PC-9 (cell line): Measurements from ENCODE around the gene SUPT20H. TPM values are rescaled to one million over a fixed set of nuclear protein-coding genes. Genes with fewer than 3 reads are reported as not detected.

Experiments
- BruUV-seq: library from RNA; stranded (reverse); fragments of 400-500 nt; replicated peaks from 2 replicates; lab custom pipeline; 2021; lab: Mats Ljungman, UMichigan
- CTCF ChIA-PET: fragments of 300-600 bp; sonication (Branson Sonifier 250); formaldehyde crosslinking; loops from one replicate; lab custom pipeline; 2022; ENCODE audit warnings: antibody characterized with exemption; lab: Charles Lee
- POLR2A ChIA-PET: fragments of 300-600 bp; sonication (Branson Sonifier 250); formaldehyde crosslinking; loops from one replicate; lab custom pipeline; 2022; ENCODE audit warnings: antibody characterized with exemption; ENCODE audit not compliant: unreplicated experiment; lab: Charles Lee
- DNase-seq, 2 experiments: peaks; one replicate each; pipeline versions ENCODE4 v3.0.0 to v3.0.0-alpha.2; 2015 to 2022; ENCODE audit warnings: mixed read lengths in 1 of 2
- H2AFZ ChIP-seq: fragments of 200-600 bp; sonication (generic); 2 replicates; pipeline ENCODE4 v1.8.1; 2017; ENCODE audit warnings: antibody characterized with exemption
- H3F3A ChIP-seq: fragments of 200-600 bp; sonication (generic); 2 replicates; pipeline ENCODE4 v1.8.1; 2017; ENCODE audit warnings: antibody characterized with exemption, mild to moderate bottlenecking, low read depth; ENCODE audit not compliant: insufficient read depth
- H3K27ac ChIP-seq: fragments of 200-600 bp; sonication (generic); 2 replicates; pipeline ENCODE4 v1.6.1; 2016; ENCODE audit warnings: mixed run types
- H3K27me3 ChIP-seq: fragments of 200-600 bp; sonication (generic); 2 replicates; pipeline ENCODE4 v1.6.1; 2016; ENCODE audit warnings: low read depth, mixed run types; ENCODE audit not compliant: insufficient read depth
- H3K36me3 ChIP-seq: fragments of 200-600 bp; sonication (generic); 2 replicates; pipeline ENCODE4 v1.6.1; 2016; ENCODE audit warnings: low read depth, mixed run types
- H3K4me1 ChIP-seq: fragments of 200-600 bp; sonication (generic); replicated peaks from 2 replicates; pipeline ENCODE4 v1.6.1; 2016; ENCODE audit warnings: mixed run types; ENCODE audit not compliant: insufficient read depth
- H3K4me2 ChIP-seq: fragments of 200-600 bp; sonication (generic); 2 replicates; pipeline ENCODE4 v1.6.1; 2017; ENCODE audit warnings: mixed run types
- H3K4me3 ChIP-seq: fragments of 200-600 bp; sonication (generic); 2 replicates; pipeline ENCODE4 v1.6.1; 2016; ENCODE audit warnings: mixed run types
- H3K79me2 ChIP-seq: fragments of 200-600 bp; sonication (generic); 2 replicates; pipeline ENCODE4 v1.6.1; 2017; ENCODE audit warnings: low read depth, mixed run types
- H3K9me2 ChIP-seq: fragments of 200-600 bp; sonication (generic); 2 replicates; pipeline ENCODE4 v1.8.1; 2017; ENCODE audit warnings: mild to moderate bottlenecking; ENCODE audit not compliant: insufficient read depth
- H3K9me3 ChIP-seq: fragments of 200-600 bp; sonication (generic); 2 replicates; pipeline ENCODE4 v1.8.1; 2016; ENCODE audit warnings: low read depth; ENCODE audit not compliant: insufficient read depth
- H4K20me1 ChIP-seq: fragments of 200-600 bp; sonication (generic); 2 replicates; pipeline ENCODE4 v1.8.1; 2017; ENCODE audit not compliant: insufficient read depth
- CTCF ChIP-seq: fragments of 200-600 bp; sonication (generic); conservative IDR thresholded peaks from 2 replicates; pipeline ENCODE4 v1.6.1; 2017; ENCODE audit warnings: mixed run types, antibody characterized with exemption, mild to moderate bottlenecking, moderate library complexity
- EZH2 ChIP-seq: fragments of 200-600 bp; sonication (generic); IDR thresholded peaks from 2 replicates; pipeline ENCODE4 v1.8.0; 2017; ENCODE audit warnings: antibody characterized with exemption, low read depth
- intact Hi-C: fragments of 100-400 bp; cut with micrococcal nuclease; formaldehyde crosslinking; loops from one replicate; pipeline ENCODE4 v1.10.0; 2022; ENCODE audit not compliant: unreplicated experiment
- total RNA-seq: library from RNA; stranded (reverse); gene quantifications from 2 replicates; pipeline ENCODE4 v1.2.3, GENCODE V29; 2021

The SUPT20H gene
- total RNA-seq, 1 experiment from 2014 or later: 44.1 TPM

DNA sequence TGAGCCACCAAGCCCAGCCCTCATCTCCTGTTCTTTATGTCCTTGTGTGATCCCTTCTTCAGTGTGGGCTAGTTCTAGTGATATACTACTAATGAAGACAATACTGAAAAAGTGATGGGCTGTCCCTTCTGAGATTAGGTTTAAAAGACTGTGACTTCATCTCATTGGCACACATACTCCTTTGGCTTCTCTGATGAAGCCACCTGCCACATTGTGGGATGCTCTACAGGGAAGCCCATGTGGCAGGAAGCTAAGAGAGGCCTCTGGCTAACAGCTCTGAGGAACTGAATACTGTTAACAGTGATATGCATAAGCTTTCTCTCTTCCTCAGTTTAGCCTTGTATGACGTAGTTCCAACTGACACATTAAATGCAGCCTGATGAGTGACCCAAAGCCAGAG, 32.3 kb upstream of the SUPT20H start:
- ChIA-PET CTCF (no interaction called here), POLR2A (no interaction called here)
- H3K36me3 ChIP-seq: no peaks in the 10 kb centered on the region
- no peak overlapping the region for H3K4me2 ChIP-seq
- intact Hi-C loops: no loop called here
- no peak for TF ChIP-seq CTCF
- no peak for TF ChIP-seq EZH2
- H3K27ac ChIP-seq: no peak overlapping the region
- H4K20me1 ChIP-seq: no peaks in the 10 kb centered on the region
- no peaks in the 10 kb centered on the region for H3K9me2 ChIP-seq
- H2AFZ ChIP-seq: no peak overlapping the region
- H3K79me2 ChIP-seq: no peaks in the 10 kb centered on the region
- DNase-seq: no peak
- H3K4me3 ChIP-seq: no peak overlapping the region
- no peaks in the 10 kb centered on the region for H3K27me3 ChIP-seq
- H3F3A ChIP-seq: no peaks in the 10 kb centered on the region
- H3K4me1 ChIP-seq: no peaks in the 10 kb centered on the region
- no TSS peak for BruUV-seq
- H3K9me3 ChIP-seq: no peaks in the 10 kb centered on the region

GRCh38 chr13:37090912-37091311, 31.4 kb upstream of the SUPT20H start:
- intact Hi-C loops: no loop called here
- Histone ChIP-seq H3K4me3 (no peak overlapping the region), H3K36me3 (no peaks in the 10 kb centered on the region), H3K4me1 (no peaks in the 10 kb centered on the region), H2AFZ (no peak overlapping the region), H3K9me3 (no peaks in the 10 kb centered on the region), H3K27me3 (no peaks in the 10 kb centered on the region), H3K9me2 (no peaks in the 10 kb centered on the region), H3K79me2 (no peaks in the 10 kb centered on the region), H4K20me1 (no peaks in the 10 kb centered on the region), H3K27ac (no peak overlapping the region), H3F3A (no peaks in the 10 kb centered on the region), H3K4me2 (no peak overlapping the region)
- ChIA-PET POLR2A (no interaction called here), CTCF (no interaction called here)
- TF ChIP-seq EZH2: no peak
- no TSS peak for BruUV-seq
- no peak for DNase-seq

DNA sequence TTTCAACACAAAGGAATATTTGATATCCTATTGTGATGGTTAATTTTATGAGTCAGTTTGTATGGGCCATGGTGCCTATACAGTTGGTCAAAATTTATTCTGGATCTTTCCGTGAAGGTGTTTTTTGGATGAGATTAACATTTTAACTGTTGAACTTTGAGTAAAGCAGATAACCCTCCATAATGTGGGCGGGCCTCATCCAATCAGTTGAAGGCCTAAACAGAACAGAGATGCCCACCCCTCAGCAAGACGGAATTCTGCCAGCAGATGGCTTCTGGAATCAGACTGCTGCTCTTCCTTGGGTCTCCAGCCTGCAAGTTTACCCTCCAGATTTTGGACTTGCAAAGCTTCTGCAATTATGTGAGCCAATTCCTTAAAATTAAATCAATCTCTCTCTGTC, 30.0 kb upstream of the SUPT20H start:
- DNase-seq: no peak
- Histone ChIP-seq H3K9me3 (no peaks in the 10 kb centered on the region), H3F3A (no peaks in the 10 kb centered on the region), H3K79me2 (no peaks in the 10 kb centered on the region), H3K27me3 (no peaks in the 10 kb centered on the region), H3K9me2 (no peaks in the 10 kb centered on the region), H2AFZ (no peak overlapping the region), H3K4me3 (no peak overlapping the region), H3K4me1 (no peaks in the 10 kb centered on the region), H3K27ac (no peak overlapping the region), H4K20me1 (no peaks in the 10 kb centered on the region), H3K4me2 (no peak overlapping the region), H3K36me3 (no peaks in the 10 kb centered on the region)
- BruUV-seq: no TSS peak
- intact Hi-C loops: no loop called here
- CTCF ChIA-PET: no interaction called here
- POLR2A ChIA-PET: no interaction called here
- no peak for TF ChIP-seq EZH2
- no peak for TF ChIP-seq CTCF

DNA sequence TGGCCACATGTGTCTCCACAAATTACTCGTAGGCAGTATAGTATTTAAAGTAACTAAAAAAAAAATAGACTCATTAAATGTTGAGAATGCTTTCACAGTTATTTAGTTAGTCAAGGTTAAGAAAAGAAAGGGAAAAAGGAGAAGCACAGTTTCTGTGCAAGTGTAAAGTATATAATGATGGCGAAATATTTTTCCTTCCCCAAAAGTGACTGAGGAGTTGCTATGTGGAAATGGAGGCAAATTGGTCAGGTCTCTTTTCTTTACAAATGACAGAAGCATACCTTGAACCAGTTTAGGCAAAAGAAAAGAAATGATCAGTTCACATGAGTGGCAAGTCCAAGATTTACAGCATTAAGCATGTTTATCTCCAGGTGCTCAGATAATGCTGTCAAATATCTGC, 28.0 kb upstream of the SUPT20H start:
- no TSS peak for BruUV-seq
- intact Hi-C loops: no loop called here

More for the DNA sequence above, 28.0 kb upstream of the SUPT20H start:
- no peaks in the 10 kb centered on the region for H3K9me3 ChIP-seq
- no peak overlapping the region for H2AFZ ChIP-seq
- no peak overlapping the region for H3K27ac ChIP-seq
- no peaks in the 10 kb centered on the region for H3K9me2 ChIP-seq
- H3K79me2 ChIP-seq: no peaks in the 10 kb centered on the region
- H3K4me2 ChIP-seq: no peak overlapping the region
- H3K36me3 ChIP-seq: no peaks in the 10 kb centered on the region
- no peaks in the 10 kb centered on the region for H3K4me1 ChIP-seq
- DNase-seq: no peak
- no peaks in the 10 kb centered on the region for H4K20me1 ChIP-seq
- ChIA-PET CTCF (no interaction called here), POLR2A (no interaction called here)
- TF ChIP-seq EZH2: no peak
- TF ChIP-seq CTCF: no peak
- H3F3A ChIP-seq: no peaks in the 10 kb centered on the region
- no peak overlapping the region for H3K4me3 ChIP-seq
- no peaks in the 10 kb centered on the region for H3K27me3 ChIP-seq
